Hepatic stellate cell (primary cell): Measurements from ENCODE around the gene ATG5.
"Not testable (repeated sequence)": the region's sequence is repeated elsewhere in the genome, so short reads cannot be mapped to it uniquely, and the experiment has no call there.

ENCODE experiments used
- DNase-seq: peaks from one replicate; pipeline ENCODE4 v3.0.0; 2011; ENCODE audit warnings: low spot score

The ATG5 gene

DNA sequence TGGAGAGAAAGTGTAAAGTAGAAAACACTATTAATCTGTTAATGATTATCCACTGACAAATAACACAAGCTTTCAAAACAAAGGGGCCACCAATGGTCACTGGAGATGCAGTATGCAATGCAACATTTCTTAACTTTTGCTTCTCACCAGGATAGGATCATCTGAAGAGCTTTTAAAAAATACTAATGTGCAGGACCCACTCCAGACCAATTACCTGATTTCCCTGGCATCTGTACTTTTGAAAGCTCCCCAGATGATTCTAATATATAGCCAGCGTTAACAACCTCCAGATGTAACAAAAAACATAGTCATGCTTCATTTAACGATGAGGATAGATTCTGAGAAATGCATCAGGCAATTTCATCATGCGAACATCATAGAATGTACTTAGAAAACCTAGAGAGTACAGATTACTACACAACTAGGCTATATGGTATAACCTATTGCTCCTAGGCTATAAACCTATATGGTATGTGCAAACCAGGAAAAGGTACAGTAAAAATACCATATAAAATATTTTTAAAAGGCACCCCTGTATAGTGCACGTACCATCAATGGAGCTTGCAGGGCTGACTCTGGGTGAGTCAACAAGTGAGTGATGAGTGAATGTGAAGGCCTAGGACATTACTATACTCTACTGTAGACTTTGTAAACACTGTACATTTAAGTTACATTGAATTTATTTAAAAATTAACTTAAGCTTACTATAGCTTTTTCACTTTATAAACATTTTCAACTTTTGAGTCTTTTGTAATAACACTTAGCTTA, 69.2 kb downstream of the ATG5 start:
- no peak for DNase-seq

GRCh38 chr6:106255306-106255705, 70.3 kb downstream of the ATG5 start:
- DNase-seq, result no peak

DNA sequence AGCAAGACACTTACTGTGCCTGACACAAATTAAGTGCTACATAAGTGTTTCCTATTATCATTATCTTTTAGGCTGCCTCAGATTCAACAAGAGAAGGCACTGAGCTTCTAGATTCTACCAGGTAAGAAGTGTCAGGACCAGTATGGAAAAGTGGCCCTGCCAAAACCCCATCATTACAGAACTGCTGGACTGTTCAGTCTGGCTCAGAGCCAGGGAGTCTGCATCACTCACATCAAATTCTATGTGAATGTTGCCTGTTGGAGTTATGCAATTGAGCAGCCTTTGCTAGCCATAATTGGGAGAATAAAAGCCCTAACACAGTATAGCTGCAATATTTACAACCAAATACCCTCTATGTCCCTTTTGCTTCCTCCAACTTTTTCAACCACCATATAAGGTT, 70.9 kb downstream of the ATG5 start:
- no peak for DNase-seq

GRCh38 chr6:106253731-106254130, 71.8 kb downstream of the ATG5 start:
- DNase-seq, result no peak

GRCh38 chr6:106253172-106253571, 72.4 kb downstream of the ATG5 start:
- peak; percentile 33 for DNase-seq

- DNase-seq, result no peak
Measured at GRCh38 chr6:106252687-106253086, 72.9 kb downstream of the ATG5 start.

GRCh38 chr6:106251531-106252255, 73.9 kb downstream of the ATG5 start:
- DNase-seq, result not testable (repeated sequence)

DNA sequence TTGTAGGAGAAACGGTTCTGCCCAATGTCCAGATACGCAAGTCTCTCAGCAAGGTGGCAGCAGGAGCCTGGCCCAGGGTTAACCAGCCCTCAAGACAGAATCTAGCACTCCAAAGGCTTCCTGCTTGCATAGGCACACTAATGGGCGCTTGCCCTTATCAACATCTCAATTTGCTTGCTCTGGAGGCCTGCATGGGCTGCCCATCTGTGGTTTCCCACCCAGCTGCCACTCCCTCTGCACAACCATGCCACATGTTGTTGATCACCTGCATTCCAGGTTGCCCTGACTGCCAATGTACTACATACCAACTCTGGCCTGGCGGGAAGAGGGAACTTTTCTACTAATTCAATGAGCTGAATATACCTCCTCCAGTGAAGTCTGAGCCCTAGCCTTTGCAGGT, 74.6 kb downstream of the ATG5 start:
- DNase-seq, result no peak

- no peak for DNase-seq
Measured at GRCh38 chr6:106249658-106250057, 75.9 kb downstream of the ATG5 start.

DNA sequence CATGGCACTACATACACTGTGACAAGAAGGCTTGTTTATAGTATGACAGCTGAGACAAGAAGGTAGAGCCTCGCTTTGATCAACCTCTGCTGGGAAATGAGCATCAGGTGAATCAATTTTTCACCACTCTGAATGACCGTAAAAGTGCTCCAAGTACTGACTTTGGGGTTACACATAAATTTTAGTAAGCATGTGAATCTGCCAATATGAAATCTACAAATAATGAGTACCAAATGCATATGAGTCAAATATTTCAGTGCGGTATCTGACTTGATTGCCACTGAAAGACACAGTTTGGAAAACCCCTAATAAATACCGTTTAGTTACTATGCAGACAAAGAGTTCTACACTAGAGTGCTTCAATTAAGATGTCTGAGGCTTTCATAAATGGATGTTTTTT, 77.8 kb downstream of the ATG5 start:
- no peak for DNase-seq

DNA sequence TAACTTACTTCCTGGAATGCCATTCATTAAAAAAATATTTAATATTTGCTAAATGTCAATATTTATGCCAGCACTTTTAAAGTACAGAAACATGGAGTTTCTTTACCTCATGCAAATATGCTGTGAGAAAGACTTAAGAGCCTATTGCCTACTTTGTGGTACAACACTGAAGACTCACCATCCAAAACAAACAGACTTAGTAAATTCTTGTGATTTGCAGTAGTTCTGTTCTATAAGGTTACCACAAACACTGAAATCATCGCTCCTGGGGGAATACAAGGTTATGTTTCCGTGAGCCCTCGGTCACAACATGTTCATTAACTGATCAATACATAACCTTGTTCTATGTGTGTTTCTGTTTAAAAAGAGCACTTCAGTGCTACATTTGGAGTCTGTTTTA, 78.3 kb downstream of the ATG5 start:
- DNase-seq, result no peak

DNA sequence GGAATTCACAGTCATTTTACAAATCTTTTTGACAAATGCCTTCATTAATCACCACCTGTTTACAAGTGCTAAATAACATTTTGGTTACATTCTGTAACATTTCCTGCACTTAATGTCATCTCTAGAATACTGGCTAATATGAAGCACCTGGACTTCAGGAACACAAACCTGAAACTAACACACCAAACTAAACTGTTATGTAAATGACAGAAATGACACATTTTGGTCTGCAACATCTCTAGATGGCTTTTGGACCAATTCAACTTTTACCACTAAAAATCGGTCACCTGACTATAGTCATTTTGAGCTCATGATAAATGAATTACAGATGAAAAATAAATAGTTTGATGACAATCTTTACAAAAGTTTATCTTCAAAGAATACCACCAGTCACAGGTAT, 80.6 kb downstream of the ATG5 start:
- DNase-seq, result no peak

GRCh38 chr6:106244521-106244920, 81.0 kb downstream of the ATG5 start:
- no peak for DNase-seq

GRCh38 chr6:106243261-106243660, 82.3 kb downstream of the ATG5 start:
- DNase-seq, result no peak

DNA sequence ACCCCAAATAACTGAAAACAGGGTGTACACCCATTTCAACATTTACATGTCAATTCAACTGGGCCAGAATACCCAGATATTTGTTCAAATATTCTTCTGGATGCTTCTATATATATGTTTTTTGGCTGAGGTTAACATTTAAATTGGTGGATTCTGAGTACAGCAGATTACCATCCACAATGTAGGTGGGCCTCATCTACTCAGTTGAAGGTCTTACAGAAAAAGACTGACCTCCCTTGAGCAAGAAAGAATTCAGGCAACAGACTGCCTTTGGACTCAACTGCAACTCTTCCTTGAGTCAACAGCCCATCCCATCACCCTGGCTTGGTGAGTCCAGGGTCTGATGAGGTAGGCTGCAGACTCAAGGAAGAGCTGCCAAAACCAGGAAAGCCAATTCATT, 84.1 kb downstream of the ATG5 start:
- no peak for DNase-seq

GRCh38 chr6:106237286-106237685, 88.3 kb downstream of the ATG5 start:
- no peak for DNase-seq

DNA sequence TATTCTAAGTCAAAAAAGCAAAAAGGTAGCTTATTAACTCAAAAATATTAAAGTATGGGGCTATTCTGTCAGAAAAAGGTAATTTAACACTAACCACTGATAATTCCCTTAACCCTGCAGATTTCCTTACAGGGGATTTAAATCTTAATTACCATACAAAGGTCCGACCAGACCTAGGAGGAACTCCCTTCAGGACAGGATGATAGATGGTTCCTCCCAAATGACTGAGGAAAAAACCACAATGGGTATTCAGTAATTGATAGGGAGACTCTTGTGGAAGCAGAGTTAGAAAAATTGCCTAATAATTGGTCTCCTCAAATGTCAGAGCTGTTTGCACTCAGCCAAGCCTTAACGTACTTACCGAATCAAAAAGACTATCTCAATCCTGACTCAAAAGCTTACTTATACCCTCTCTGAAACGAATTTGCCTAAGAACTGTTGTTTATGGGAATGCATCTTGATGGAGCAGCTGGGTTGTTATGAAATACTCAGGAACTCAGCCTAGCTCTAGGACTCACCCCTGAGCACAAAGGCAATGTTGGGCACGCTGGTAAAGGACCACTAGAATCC, 95.6 kb downstream of the ATG5 start:
- not testable (repeated sequence) for DNase-seq

GRCh38 chr6:106227612-106228507, 97.7 kb downstream of the ATG5 start:
- DNase-seq, result no peak

DNA sequence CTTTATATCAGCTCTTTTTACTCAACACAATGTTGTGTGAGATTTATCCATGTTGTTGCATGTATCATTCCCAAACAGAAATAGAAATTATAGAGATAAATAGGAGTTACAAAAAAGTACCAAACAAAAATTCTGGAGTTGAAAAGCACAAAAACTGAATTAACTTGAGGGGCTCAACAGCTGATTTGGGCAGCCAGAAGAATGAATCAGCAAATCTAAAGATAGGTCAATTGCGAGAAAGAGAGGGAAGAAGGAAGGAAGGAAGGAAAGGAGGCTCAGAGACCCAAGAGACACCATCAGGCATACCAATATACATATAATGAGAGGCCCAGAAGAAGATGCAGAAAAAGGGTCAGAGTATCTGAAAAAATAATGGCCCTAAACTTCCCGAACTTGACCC, 98.9 kb downstream of the ATG5 start:
- no peak for DNase-seq

DNA sequence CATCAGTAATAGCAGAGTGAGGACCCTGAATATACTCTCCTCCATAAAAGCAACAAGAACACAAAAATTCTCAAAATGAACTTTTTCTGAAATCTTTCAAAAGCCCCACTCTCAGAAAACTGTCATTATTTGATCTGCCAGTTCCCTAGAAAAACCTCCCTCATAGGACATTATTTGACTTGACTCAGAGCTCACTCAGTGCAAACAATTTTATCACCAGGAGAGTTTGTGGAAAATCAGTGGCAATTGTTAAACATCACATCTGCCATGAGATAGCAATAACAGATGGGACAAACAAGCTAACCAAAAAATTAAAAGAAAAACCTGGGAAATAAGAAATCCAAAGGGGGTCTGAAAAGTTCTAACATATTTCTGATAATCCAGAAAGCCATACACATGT, 100.0 kb downstream of the ATG5 start:
- DNase-seq, result no peak

GRCh38 chr6:106223300-106223930, 102.1 kb downstream of the ATG5 start:
- peak; percentile 16 for DNase-seq

DNA sequence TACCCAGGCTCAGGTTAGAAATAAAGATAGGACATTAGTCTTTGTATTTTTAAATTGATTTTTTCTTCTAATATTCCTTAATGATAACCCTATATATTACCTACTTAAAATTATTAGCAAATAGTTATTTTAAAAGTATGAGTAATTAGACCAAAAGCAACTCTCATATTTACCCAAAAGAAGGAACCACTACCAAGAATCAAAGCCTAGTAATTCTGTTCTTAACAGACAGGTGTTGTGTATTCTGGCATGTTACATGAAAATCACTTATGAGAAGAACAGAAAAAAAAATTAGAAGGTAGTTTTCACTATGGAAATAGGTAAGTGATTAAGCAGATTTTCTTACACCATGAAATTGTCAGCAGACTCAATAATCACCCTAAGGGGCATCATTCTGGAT, 105.1 kb downstream of the ATG5 start:
- DNase-seq, result no peak
